Right lobe of liver (tissue), 4 donors: ENCODE measurements around the gene B3GNT5.

Experiments used
- POLR2A ChIP-seq: fragments of 450-650 bp; IDR thresholded peaks from one replicate; pipeline ENCODE4 v1.6.1; 2017; ENCODE audit warnings: antibody characterized with exemption, mild to moderate bottlenecking
- TF ChIP-seq, protein P1 (sequence below), 4 donors: fragments of 200-600 bp in 3 of 4; fragments of 450-650 bp in 1 of 4; IDR thresholded peaks; one replicate each; pipeline versions ENCODE4 v1.5.1 to v1.8.0; 2016 to 2022; ENCODE audit warnings: antibody characterized with exemption in 4 of 4, mild to moderate bottlenecking in 2 of 4
- donor health status: DM: no; HTN: no; CAD: no.
- donor health status: DM: no; HTN: no; CAD: no.
- donor health status: DM: no; HTN: yes; CAD: no.

DNA sequence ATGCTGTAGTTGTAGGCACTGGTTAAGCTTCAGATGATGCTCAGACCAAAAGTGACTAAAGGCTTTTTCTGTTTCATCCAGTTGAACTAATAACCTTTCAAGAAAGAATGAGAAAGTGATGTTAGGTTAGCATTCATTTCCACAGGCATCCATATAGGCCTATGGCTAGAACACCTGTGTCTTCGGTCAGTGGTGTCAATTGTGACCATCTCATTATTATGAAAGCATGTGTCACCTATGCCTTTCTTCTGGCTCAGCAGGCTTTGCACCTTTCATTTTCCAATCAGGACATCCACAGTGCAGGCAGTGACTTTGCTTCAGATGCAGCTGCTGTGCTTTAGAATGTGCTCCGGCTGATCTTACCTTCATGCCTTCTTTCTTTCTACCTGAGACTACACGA is 57.9 kb downstream of the B3GNT5 start:
- TF ChIP-seq, protein P1, sequence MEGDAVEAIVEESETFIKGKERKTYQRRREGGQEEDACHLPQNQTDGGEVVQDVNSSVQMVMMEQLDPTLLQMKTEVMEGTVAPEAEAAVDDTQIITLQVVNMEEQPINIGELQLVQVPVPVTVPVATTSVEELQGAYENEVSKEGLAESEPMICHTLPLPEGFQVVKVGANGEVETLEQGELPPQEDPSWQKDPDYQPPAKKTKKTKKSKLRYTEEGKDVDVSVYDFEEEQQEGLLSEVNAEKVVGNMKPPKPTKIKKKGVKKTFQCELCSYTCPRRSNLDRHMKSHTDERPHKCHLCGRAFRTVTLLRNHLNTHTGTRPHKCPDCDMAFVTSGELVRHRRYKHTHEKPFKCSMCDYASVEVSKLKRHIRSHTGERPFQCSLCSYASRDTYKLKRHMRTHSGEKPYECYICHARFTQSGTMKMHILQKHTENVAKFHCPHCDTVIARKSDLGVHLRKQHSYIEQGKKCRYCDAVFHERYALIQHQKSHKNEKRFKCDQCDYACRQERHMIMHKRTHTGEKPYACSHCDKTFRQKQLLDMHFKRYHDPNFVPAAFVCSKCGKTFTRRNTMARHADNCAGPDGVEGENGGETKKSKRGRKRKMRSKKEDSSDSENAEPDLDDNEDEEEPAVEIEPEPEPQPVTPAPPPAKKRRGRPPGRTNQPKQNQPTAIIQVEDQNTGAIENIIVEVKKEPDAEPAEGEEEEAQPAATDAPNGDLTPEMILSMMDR (IDR thresholded peaks at IDR 0.05) = no peak
- TF ChIP-seq POLR2A = no peak
